WI38 (cell line): ENCODE results near the gene DMRT1.

ENCODE experiments used
- H3K4me3 ChIP-seq: 2 replicates; pipeline ENCODE4 v1.5.1; 2011; ENCODE audit warnings: low read depth, mild to moderate bottlenecking, control low read depth, low read length
- CTCF ChIP-seq: IDR thresholded peaks from 2 replicates; pipeline ENCODE4 v1.5.1; 2012; ENCODE audit warnings: low read depth, mild to moderate bottlenecking, control low read depth, low read length

The DMRT1 gene

GRCh38 chr9:965497-965896, 124.0 kb downstream of the DMRT1 start:
- no peak for TF ChIP-seq CTCF
- no peak overlapping the region for H3K4me3 ChIP-seq

- H3K4me3 ChIP-seq: no peak overlapping the region
- TF ChIP-seq CTCF: no peak
Measured at GRCh38 chr9:966870-967269, 125.4 kb downstream of the DMRT1 start.

- no peak for TF ChIP-seq CTCF
- H3K4me3 ChIP-seq: no peak overlapping the region
Measured at GRCh38 chr9:967436-967835, 125.9 kb downstream of the DMRT1 start.

GRCh38 chr9:967903-968641, 126.6 kb downstream of the DMRT1 start:
- no peak for TF ChIP-seq CTCF
- H3K4me3 ChIP-seq: no peak overlapping the region

GRCh38 chr9:969310-970150, 128.0 kb downstream of the DMRT1 start:
- no peak overlapping the region for H3K4me3 ChIP-seq
- TF ChIP-seq CTCF: no peak

GRCh38 chr9:970151-970996, 128.9 kb downstream of the DMRT1 start:
- no peak for TF ChIP-seq CTCF
- H3K4me3 ChIP-seq: no peak overlapping the region
